Ectodermal cell (in vitro differentiated cells): ENCODE results near the gene ZBTB46.

Source experiments
- H3K27ac ChIP-seq: 2 replicates; pipeline ENCODE4 v1.7.0; 2013; ENCODE audit warnings: mild to moderate bottlenecking, low read depth, low read length; ENCODE audit not compliant: insufficient read depth, poor library complexity, severe bottlenecking
- H3K27me3 ChIP-seq: 2 replicates; pipeline ENCODE4 v1.7.0; 2013; ENCODE audit warnings: mild to moderate bottlenecking, low read length; ENCODE audit not compliant: insufficient read depth, control insufficient read depth, poor library complexity, severe bottlenecking
- H3K36me3 ChIP-seq: one replicate; pipeline ENCODE4 v1.7.0; 2013; ENCODE audit warnings: low read length; ENCODE audit not compliant: control insufficient read depth, insufficient read depth
- H3K4me1 ChIP-seq: one replicate; pipeline ENCODE4 v1.7.0; 2013; ENCODE audit warnings: low read length; ENCODE audit not compliant: control insufficient read depth, insufficient read depth
- H3K4me3 ChIP-seq: 2 replicates; pipeline ENCODE4 v1.7.0; 2013; ENCODE audit warnings: low read depth, low read length, control low read depth; ENCODE audit not compliant: insufficient read depth
- H3K9me3 ChIP-seq: 2 replicates; pipeline ENCODE4 v1.7.0; 2013; ENCODE audit warnings: mild to moderate bottlenecking, low read length, moderate library complexity; ENCODE audit not compliant: control insufficient read depth
- WGBS, 2 experiments: methylation state at CpG; one replicate each; pipeline ENCODE4 v1.1.7; 2013; ENCODE audit warnings: missing lambda C conversion rate in 2 of 2; 5-methylcytosine and 5-hydroxymethylcytosine counted together

The ZBTB46 gene

DNA sequence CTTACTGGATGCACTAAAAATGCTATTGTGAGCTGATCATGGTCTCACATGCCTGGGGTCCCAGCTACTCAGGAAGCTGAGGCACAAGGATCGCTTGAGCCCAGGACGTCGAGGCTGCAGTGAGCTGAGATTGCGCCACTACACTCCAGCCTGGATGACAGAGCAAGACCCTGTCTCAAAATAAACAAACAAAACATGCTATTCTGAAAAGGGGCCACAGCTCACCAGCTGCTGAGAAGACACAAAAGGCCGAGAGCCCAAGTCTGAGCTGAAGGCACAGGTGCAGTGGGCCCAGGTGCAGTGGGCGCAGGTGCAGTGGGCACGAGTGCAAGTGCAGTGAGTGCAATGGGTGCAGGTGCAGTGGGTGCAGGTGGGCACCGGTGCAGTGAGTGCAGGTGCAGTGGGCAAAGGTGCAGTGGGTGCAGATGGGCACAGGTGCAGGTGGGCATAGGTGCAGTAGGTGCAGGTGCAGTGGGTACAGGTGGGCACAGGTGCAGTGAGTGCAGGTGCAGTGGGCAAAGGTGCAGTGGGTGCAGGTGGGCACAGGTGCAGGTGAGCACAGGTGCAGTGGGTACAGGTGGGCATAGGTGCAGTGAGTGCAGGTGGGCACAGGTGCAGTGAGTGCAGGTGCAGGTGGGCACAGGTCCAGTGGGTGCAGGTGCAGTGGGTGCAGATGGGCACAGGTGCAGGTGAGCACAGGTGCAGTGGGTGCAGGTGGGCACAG is 16.0 kb downstream of the ZBTB46 start:
- H3K27ac ChIP-seq = no peak overlapping the region
- 84 to 85% methylated on average over 8 of the region's 8 CpGs for WGBS, 2 experiments
- H3K36me3 ChIP-seq = no peaks in the 10 kb centered on the region
- H3K27me3 ChIP-seq = no peaks in the 10 kb centered on the region
- no peak overlapping the region for H3K4me3 ChIP-seq
- no peaks in the 10 kb centered on the region for H3K9me3 ChIP-seq
- no peaks in the 10 kb centered on the region for H3K4me1 ChIP-seq

DNA sequence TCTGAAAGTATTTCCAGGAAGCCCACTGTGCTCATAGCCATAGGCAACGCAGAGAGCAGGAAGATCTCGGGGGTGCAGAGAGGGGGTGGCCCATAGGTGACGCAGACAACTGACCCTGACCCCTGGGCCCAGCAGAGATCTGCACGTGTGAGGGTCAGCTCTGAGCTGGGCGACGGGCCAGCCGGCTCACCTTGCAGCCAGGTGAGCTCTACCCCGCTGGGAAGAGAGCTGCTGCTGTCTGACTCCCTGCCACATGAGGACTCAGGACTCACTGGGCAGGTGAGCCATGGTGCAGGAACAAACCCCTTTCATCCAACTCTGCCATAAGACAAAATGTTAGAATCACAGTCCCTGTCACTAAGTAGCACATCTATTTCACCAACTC is 19.6 kb downstream of the ZBTB46 start:
- no peak overlapping the region for H3K27ac ChIP-seq
- H3K4me1 ChIP-seq = no peaks in the 10 kb centered on the region
- H3K36me3 ChIP-seq = no peaks in the 10 kb centered on the region
- H3K27me3 ChIP-seq = no peaks in the 10 kb centered on the region
- no peaks in the 10 kb centered on the region for H3K9me3 ChIP-seq
- no peak overlapping the region for H3K4me3 ChIP-seq
- 89 to 90% methylated on average over 8 of the region's 8 CpGs for WGBS, 2 experiments

DNA sequence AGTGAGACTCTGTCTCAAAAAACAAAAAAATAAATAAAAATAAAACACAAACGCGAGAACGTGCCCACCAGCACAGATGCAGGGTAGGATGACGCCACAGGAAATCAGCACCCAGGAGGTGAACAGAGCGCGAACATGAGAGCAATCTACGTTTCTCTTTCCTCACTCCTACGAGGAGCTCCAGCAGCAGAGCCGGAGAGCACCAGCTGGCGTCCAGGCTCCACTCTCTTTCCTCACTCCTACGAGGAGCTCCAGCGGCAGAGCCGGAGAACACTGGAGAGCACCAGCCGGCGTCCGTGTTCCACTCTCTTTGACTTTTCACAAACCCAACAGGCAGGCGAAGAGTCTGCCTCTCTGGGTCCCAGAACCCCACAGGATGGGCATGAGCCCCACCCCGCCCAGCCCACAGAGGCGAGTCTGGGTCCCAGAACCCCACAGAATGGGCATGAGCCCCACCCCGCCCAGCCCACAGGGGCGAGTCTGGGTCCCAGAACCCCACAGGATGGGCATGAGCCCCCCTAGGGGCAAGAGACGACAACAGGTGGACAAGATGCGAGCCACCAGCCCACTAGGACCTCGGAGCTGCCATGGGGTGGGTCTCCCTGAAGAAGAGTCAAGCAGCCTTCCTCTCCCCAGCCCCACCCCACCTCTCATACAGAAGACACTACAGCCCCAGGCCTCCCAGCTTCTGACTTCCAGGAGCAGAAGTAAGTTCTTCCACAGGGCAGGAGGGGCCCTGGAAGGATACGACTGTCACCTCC is 20.2 kb downstream of the ZBTB46 start:
- H3K9me3 ChIP-seq = no peaks in the 10 kb centered on the region
- H3K27me3 ChIP-seq = no peaks in the 10 kb centered on the region
- H3K27ac ChIP-seq = no peak overlapping the region
- H3K4me3 ChIP-seq = no peak overlapping the region
- no peaks in the 10 kb centered on the region for H3K4me1 ChIP-seq
- WGBS, 2 experiments = 91 to 92% methylated on average over 25 of the region's 25 CpGs
- no peaks in the 10 kb centered on the region for H3K36me3 ChIP-seq

DNA sequence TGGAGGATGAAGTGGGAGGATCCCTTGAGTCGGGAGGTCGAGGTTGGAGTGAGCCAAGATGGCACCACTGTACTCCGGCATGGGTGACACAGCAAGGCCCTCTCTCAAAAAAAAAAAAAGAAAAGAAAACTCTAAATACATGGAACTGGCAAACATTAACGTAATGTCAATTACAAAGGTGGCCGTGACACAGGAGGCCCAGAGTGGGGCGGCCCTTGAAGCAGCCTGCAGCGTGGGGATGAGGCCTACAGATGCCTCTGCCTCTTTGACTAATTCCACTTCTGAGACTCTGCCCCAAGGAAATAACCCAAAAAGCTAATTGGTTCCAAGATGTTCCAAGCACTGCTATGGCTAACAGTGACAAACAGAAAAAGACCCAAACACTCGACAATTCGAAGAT is 21.2 kb downstream of the ZBTB46 start:
- no peak overlapping the region for H3K4me3 ChIP-seq
- no peaks in the 10 kb centered on the region for H3K4me1 ChIP-seq
- H3K27me3 ChIP-seq = no peaks in the 10 kb centered on the region
- H3K9me3 ChIP-seq = no peaks in the 10 kb centered on the region
- H3K27ac ChIP-seq = no peak overlapping the region
- WGBS, 2 experiments = 95 to 96% methylated on average over 9 of the region's 9 CpGs
- H3K36me3 ChIP-seq = no peaks in the 10 kb centered on the region

DNA sequence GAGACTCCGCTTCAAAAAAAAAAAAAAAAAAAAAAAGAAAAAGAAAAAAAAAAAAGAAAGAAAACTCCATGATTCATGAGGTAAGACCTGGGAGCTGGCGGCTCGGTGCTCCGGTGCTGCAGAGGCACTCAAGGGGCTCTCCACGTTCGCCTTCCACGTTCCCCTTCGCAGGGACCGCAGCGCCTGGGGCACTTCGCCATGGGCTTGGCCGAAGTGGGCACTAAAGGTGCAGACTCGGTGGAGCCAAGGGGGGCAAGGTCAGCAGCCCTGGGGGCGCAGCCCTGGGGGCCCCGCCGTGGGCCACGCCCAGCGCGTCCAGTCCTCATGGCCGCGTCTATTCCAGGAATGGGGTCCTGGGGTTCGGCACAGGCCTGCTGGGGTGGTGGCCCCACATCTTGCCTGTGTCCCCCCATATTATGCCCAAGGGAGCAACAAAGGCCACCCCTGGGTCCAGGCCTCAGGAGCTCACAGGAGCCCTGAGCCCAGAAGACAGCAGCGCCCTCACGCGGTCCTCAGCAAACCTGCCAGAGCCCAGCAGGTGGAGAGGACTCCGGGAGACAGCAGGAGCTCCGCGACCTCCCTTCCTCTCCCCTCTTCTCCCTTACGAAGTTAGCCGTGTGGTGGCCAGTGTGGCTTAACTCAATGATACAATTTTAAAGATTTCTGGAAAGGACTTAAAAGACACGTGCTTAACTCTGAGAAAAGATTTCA is 21.9 kb downstream of the ZBTB46 start:
- 94 to 96% methylated on average over 30 to 31 of the region's 31 CpGs for WGBS, 2 experiments
- H3K4me1 ChIP-seq = no peaks in the 10 kb centered on the region
- no peaks in the 10 kb centered on the region for H3K27me3 ChIP-seq
- H3K27ac ChIP-seq = no peak overlapping the region
- H3K36me3 ChIP-seq = no peaks in the 10 kb centered on the region
- H3K9me3 ChIP-seq = no peaks in the 10 kb centered on the region
- H3K4me3 ChIP-seq = no peak overlapping the region

DNA sequence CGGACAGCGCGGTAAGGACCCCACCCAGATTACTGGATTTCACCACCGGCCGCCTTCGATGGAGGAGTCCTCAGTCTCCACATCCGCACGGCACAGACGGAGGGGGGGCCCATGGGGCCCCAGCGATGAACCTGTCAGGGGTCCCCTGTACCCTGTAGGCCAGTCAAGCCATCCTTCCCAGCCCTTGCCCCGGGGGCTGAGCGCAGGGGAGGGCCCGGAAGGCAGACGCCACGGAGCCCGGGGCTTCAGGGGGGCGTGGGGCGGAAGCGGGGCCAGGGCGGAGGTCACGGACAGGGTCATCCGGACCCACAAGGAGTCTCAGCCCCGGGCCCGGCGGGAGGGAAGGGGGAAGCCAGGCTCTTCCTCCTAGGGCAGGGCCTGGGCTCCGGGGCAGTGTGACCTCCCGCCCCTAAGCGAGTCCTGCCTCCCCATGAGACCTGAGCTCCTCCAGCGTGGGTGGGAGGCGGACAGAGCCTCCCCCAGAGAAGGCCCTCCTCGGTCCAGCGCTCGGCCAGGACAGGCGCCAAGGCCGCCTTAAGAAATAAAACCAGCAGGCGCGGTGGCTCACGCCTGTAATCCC is 22.8 kb downstream of the ZBTB46 start:
- no peaks in the 10 kb centered on the region for H3K36me3 ChIP-seq
- no peaks in the 10 kb centered on the region for H3K27me3 ChIP-seq
- H3K4me1 ChIP-seq = no peaks in the 10 kb centered on the region
- WGBS, 2 experiments = 95 to 96% methylated on average over 38 of the region's 38 CpGs
- no peak overlapping the region for H3K4me3 ChIP-seq
- H3K9me3 ChIP-seq = no peaks in the 10 kb centered on the region
- no peak overlapping the region for H3K27ac ChIP-seq

DNA sequence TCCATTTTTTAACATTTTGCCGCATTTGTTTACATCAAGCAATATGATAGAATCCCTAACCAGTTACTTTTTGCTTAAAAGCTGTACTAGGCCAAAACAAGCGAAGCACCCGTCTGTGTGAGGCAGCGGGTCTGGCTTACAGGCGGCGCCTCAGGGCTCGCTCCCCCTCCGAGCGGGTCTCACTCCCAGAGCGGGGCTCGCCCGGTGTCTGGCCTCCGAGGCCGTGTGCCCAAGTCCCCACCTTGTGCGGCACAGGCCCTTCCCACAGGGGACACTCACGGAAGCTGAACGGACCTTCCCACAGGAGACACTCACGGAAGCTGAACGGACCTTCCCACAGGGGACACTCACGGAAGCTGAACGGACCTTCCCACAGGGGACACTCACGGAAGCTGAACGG is 23.4 kb downstream of the ZBTB46 start:
- H3K27me3 ChIP-seq = no peaks in the 10 kb centered on the region
- no peak overlapping the region for H3K27ac ChIP-seq
- no peaks in the 10 kb centered on the region for H3K9me3 ChIP-seq
- no peak overlapping the region for H3K4me3 ChIP-seq
- no peaks in the 10 kb centered on the region for H3K36me3 ChIP-seq
- no peaks in the 10 kb centered on the region for H3K4me1 ChIP-seq
- 95 to 97% methylated on average over 23 of the region's 23 CpGs for WGBS, 2 experiments

DNA sequence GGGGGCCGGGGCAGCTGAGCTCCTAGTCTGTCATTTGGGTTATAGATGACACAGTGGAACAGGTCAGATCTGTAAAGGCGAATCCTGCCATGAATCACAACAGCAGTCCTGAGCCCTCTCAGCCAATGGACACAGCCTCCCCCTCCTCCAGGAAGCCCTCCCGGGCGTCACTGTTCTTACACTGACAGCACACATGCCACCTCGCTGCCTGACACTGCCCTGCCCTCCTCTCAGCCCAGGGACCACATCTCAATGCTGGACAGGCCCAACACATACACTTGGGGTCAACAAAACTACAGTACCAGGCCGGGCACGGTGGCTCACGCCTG is 26.8 kb downstream of the ZBTB46 start:
- no peaks in the 10 kb centered on the region for H3K36me3 ChIP-seq
- no peak overlapping the region for H3K27ac ChIP-seq
- WGBS, 2 experiments = 90 to 94% methylated on average over 8 of the region's 8 CpGs
- no peaks in the 10 kb centered on the region for H3K4me1 ChIP-seq
- H3K27me3 ChIP-seq = no peaks in the 10 kb centered on the region
- H3K4me3 ChIP-seq = no peak overlapping the region
- H3K9me3 ChIP-seq = no peaks in the 10 kb centered on the region

DNA sequence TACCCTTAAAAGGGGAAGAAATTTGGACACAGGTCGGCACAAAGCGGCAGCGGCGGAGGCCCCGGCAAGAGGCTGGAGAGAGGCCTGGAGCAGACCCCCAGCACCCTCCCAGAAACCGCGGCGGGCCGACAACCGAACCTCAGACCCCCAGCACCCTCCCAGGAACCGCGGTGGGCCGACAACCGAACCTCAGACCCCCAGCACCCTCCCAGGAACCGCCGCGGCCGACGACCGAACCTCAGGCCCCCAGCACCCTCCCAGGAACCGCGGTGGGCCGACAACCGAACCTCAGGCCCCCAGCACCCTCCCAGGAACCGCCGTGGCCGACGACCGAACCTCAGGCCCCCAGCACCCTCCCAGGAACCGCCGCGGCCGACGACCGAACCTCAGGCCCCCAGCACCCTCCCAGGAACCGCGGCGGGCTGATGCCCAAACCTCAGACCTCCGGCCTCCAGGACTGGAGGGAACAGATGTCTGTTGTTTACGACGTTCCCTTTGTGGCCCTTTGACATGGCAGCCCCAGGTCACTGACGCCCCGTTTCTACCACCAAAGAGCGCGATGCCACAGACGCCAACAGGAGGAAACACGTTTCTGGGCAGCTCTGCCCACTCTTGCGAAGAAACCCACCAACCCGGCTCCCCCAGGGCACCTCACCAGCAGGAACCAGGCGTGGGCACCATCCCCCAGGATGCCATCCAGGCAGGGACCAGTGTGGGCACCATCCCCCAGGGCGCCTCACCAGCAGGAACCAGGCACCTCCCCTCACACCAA is 28.4 kb downstream of the ZBTB46 start:
- Histone ChIP-seq H3K27me3 (no peaks in the 10 kb centered on the region), H3K36me3 (no peaks in the 10 kb centered on the region), H3K4me1 (no peaks in the 10 kb centered on the region), H3K4me3 (no peak overlapping the region), H3K9me3 (no peaks in the 10 kb centered on the region), H3K27ac (no peak overlapping the region)
- WGBS, 2 experiments = 95 to 97% methylated on average over 51 of the region's 51 CpGs
